D341Med (cell line): Measurements from ENCODE around the gene SWAP70.

ENCODE experiments used
- DNase-seq: peaks from one replicate; pipeline ENCODE4 v3.0.0; 2012; ENCODE audit warnings: low spot score

The SWAP70 gene

GRCh38 chr11:9753021-9753420 is 89.1 kb downstream of the SWAP70 start:
- DNase-seq, result no peak

- DNase-seq, result no peak
Measured at GRCh38 chr11:9754010-9754471, 90.2 kb downstream of the SWAP70 start.

GRCh38 chr11:9755561-9756185 is 91.8 kb downstream of the SWAP70 start:
- no peak for DNase-seq

GRCh38 chr11:9756461-9756860 is 92.6 kb downstream of the SWAP70 start:
- DNase-seq, result no peak

- no peak for DNase-seq
Measured at GRCh38 chr11:9756878-9757277, 93.0 kb downstream of the SWAP70 start.

GRCh38 chr11:9757809-9758636 is 94.1 kb downstream of the SWAP70 start:
- peak; percentile 100 for DNase-seq

- peak; percentile 83 for DNase-seq
Measured at GRCh38 chr11:9758637-9759518, 95.0 kb downstream of the SWAP70 start.

- DNase-seq, result no peak
Measured at GRCh38 chr11:9759519-9760192, 95.8 kb downstream of the SWAP70 start.

GRCh38 chr11:9760193-9760575 is 96.3 kb downstream of the SWAP70 start:
- no peak for DNase-seq

- DNase-seq, result no peak
Measured at GRCh38 chr11:9761441-9761945, 97.6 kb downstream of the SWAP70 start.

GRCh38 chr11:9762531-9762930 is 98.7 kb downstream of the SWAP70 start:
- DNase-seq, result no peak

GRCh38 chr11:9763301-9763700 is 99.4 kb downstream of the SWAP70 start:
- no peak for DNase-seq

GRCh38 chr11:9765320-9766101 is 101.6 kb downstream of the SWAP70 start:
- DNase-seq, result no peak

GRCh38 chr11:9769621-9770020 is 105.7 kb downstream of the SWAP70 start:
- DNase-seq, result no peak

- no peak for DNase-seq
Measured at GRCh38 chr11:9771071-9771511, 107.2 kb downstream of the SWAP70 start.

GRCh38 chr11:9772218-9772617 is 108.3 kb downstream of the SWAP70 start:
- DNase-seq, result no peak

- no peak for DNase-seq
Measured at GRCh38 chr11:9773524-9773923, 109.6 kb downstream of the SWAP70 start.

GRCh38 chr11:9774109-9774508 is 110.2 kb downstream of the SWAP70 start:
- DNase-seq, result no peak

- no peak for DNase-seq
Measured at GRCh38 chr11:9774591-9775397, 110.9 kb downstream of the SWAP70 start.

- no peak for DNase-seq
Measured at GRCh38 chr11:9775398-9775779, 111.5 kb downstream of the SWAP70 start.
